Measurements from ENCODE around the gene ADCY1.

Gene ADCY1

DNA sequence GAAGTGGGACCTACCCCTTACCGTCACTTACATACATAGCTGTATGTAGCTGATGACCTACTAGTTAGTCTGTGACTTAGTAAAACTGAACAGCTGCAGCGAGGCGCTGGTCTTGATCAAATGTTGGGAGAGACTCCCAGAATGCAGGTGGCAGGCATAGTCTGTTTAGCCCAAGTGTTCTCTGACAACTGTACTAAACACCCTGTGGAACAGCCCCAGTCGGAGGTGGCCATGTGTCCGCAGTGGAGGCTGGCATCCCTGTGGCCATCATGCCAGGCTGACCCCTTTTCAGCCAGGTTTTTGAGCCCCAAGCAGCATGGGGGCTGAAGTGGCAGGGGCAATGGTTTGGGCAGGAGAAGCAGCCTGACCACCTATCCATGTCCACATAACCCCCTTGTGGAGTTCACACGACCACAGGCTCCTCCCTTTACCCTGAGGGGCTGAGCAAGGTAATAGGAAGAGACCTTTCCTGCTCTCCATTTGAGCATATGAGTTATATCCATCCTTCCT lies 7.2 kb downstream of the ADCY1 start:
- Histone ChIP-seq H3K9ac (ENCODE audit: insufficient read length) (no peak overlapping the region), H3K4me3 (no peak overlapping the region), H3K36me3 (ENCODE audit: insufficient read depth, low read length) (no peaks in the 10 kb centered on the region), H3K9me3 (ENCODE audit: low read depth, low read length) (no peaks in the 10 kb centered on the region), H3K27ac (no peak overlapping the region)
- TF ChIP-seq POLR2AphosphoS5 (IDR thresholded peaks at IDR 0.05; ENCODE audit: borderline replicate concordance, low read depth, low read length) = no peak
- DNase-seq (ENCODE audit: low read depth, low spot score) = no peak

DNA sequence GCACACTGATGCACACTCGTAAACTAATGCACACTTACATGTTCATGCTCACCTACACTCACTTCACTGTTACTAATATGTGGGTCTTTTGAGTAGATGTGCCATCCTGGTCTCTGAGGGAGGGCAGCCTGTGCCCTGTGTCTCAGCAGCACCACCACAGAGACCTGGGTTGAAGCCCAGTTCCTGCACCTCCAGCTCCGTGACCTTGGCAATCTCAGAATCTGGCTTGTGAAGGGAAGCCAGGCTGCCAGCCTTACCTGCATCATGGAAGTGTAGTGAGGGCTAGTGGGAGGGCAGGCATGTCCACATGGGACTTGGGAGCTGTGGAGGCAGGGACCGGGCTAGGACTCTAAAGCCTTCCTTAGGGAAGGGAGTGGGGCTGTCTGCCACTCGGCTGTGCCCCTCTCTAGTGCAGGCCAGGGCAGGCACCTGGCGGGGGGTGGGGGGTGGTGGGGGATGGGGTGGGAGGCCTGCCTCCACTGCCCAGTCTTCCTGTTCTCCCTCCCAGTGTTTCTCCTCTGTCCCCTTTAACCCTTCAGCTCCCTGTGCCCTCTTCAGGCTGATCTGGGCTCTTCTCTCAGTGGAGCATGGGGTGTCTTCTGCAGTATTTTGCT lies 8.1 kb downstream of the ADCY1 start:
- Histone ChIP-seq H3K4me3 (no peak overlapping the region), H3K9ac (ENCODE audit: insufficient read length) (no peak overlapping the region), H3K36me3 (ENCODE audit: insufficient read depth, low read length) (no peaks in the 10 kb centered on the region), H3K27ac (no peak overlapping the region), H3K9me3 (ENCODE audit: low read depth, low read length) (no peaks in the 10 kb centered on the region)
- TF ChIP-seq EZH2 (IDR thresholded peaks at IDR 0.05) (no peak), POLR2AphosphoS5 (IDR thresholded peaks at IDR 0.05; ENCODE audit: borderline replicate concordance, low read depth, low read length) (no peak), FOXP2 (optimal IDR thresholded peaks at IDR 0.05; ENCODE audit: control extremely low read depth, extremely low read length, insufficient read depth) (no peak)
- DNase-seq (ENCODE audit: low read depth, low spot score) = no peak

DNA sequence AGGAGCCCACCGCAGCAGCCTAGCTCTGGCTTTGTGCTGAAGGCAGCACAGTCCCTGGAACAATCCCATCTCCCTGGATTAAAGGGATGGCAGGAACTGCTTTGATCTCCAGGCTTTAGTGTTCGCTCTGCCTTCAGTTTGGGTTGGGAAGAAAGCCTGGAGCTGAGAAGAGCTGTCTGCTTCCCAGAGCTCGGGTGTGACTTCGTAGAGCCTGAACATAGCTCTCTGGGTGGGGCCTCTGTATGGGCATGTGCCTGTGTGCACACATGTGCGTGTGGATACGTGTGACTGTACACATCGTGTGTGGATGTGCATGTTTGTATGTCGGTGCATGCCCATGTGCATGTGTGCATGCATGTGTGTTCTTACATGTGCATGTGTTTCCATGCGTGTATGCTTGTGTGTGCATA lies 8.7 kb downstream of the ADCY1 start:
- Histone ChIP-seq H3K27ac (no peak overlapping the region), H3K9ac (ENCODE audit: insufficient read length) (no peak overlapping the region), H3K36me3 (ENCODE audit: insufficient read depth, low read length) (no peaks in the 10 kb centered on the region), H3K4me3 (no peak overlapping the region), H3K9me3 (ENCODE audit: low read depth, low read length) (no peaks in the 10 kb centered on the region)
- no peak for DNase-seq (ENCODE audit: low read depth, low spot score)
- TF ChIP-seq FOXP2 (optimal IDR thresholded peaks at IDR 0.05; ENCODE audit: control extremely low read depth, extremely low read length, insufficient read depth) (no peak), POLR2AphosphoS5 (IDR thresholded peaks at IDR 0.05; ENCODE audit: borderline replicate concordance, low read depth, low read length) (no peak), EZH2 (IDR thresholded peaks at IDR 0.05) (no peak)

DNA sequence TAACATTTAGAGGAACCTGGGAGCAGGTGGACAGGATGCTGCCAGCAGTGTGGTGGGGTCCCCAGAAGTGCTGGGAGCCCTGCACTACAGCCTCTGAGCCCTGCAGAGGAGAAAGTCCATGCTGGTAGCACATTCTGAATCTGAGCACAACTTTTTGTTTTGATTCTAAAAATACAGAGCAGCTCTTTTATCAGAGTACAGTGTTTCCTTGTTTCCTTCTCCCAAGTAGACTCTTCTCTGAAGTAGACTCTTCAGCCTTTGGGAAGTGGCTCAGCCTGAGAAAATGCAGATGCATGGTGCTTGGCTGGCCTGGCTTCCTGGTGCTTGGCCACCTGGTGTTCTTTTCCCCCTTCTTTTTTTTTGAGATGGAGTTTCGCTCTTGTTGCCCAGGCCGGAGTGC lies 9.1 kb downstream of the ADCY1 start:
- Histone ChIP-seq H3K4me3 (no peak overlapping the region), H3K9ac (ENCODE audit: insufficient read length) (no peak overlapping the region), H3K27ac (no peak overlapping the region), H3K36me3 (ENCODE audit: insufficient read depth, low read length) (no peaks in the 10 kb centered on the region), H3K9me3 (ENCODE audit: low read depth, low read length) (no peaks in the 10 kb centered on the region)
- TF ChIP-seq POLR2AphosphoS5 (IDR thresholded peaks at IDR 0.05; ENCODE audit: borderline replicate concordance, low read depth, low read length) (no peak), EZH2 (IDR thresholded peaks at IDR 0.05) (no peak), FOXP2 (optimal IDR thresholded peaks at IDR 0.05; ENCODE audit: control extremely low read depth, extremely low read length, insufficient read depth) (no peak)
- no peak for DNase-seq (ENCODE audit: low read depth, low spot score)

DNA sequence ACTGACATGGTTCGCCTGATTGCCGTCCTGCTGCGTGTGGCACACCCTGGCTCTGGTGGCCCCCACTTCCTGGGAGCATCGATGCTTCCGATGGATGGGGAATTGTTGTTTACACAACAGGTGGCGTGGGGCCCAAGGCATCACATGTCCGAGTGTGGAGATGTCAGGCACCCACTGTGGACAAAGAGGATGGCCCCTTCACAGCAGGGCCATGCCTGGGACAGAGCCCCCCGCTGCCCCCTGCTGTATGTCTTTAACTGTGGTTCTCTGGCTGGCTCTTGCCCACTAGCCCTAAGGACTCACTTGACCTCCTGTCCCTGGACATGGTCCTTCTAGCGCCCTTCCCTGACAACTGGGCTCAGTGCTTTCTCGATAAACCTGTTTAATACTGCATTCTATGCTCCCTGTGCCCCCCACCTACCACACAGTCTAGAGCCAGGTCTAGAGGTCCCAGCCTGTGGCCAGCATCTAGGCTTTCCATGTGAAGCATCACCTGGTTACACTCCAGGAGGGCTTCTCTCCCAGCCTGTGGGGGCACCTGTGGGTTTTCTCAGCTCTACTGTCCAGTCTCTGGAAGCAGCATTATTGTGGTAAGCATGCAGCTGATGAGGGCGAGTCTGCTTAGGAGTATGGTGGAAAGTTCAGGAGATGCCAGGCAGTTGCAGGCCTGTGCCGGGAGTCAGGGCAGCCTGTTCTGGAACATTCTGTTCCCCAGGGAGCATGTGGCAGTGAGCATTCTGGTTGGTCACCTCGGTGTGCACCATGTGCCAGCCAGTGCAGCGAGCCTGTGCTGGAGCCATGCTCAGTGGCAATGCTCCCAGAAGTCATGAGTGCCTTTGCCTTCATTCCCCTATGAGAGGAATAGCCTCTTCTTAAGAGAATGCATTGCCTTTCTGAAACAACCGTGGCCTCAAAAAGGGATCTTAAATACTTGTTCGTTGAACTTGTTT lies 10.4 kb downstream of the ADCY1 start:
- Histone ChIP-seq H3K27ac (no peak overlapping the region), H3K9me3 (ENCODE audit: low read depth, low read length) (no peaks in the 10 kb centered on the region), H3K4me3 (no peak overlapping the region), H3K9ac (ENCODE audit: insufficient read length) (no peak overlapping the region), H3K36me3 (ENCODE audit: insufficient read depth, low read length) (no peaks in the 10 kb centered on the region)
- DNase-seq (ENCODE audit: low read depth, low spot score) = no peak
- TF ChIP-seq POLR2AphosphoS5 (IDR thresholded peaks at IDR 0.05; ENCODE audit: borderline replicate concordance, low read depth, low read length) (no peak), FOXP2 (optimal IDR thresholded peaks at IDR 0.05; ENCODE audit: control extremely low read depth, extremely low read length, insufficient read depth) (no peak), EZH2 (IDR thresholded peaks at IDR 0.05) (no peak)

DNA sequence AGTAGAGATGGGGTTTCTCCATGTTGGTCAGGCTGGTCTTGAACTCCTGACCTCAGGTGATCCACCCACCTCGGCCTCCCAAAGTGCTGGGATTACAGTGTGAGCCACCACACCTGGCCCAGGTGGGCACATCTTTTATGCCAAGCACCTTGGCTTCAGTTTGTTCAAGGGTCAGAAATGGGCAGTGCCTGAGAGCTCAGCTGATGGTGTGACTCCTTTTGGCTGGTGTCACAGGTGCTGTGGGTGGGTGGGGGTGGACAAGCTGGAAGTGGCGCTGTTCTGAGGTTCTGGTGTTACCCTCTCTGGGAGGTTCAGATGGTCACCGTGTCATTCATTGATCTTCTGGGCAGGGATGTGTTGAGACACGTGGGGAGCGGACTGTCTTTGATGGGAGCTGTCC lies 11.5 kb downstream of the ADCY1 start:
- no peak for DNase-seq (ENCODE audit: low read depth, low spot score)
- no peak for TF ChIP-seq EZH2 (IDR thresholded peaks at IDR 0.05)
- no peak for TF ChIP-seq FOXP2 (optimal IDR thresholded peaks at IDR 0.05; ENCODE audit: control extremely low read depth, extremely low read length, insufficient read depth)
- TF ChIP-seq POLR2AphosphoS5 (IDR thresholded peaks at IDR 0.05; ENCODE audit: borderline replicate concordance, low read depth, low read length) = no peak
- no peak overlapping the region for H3K27ac ChIP-seq
- no peaks in the 10 kb centered on the region for H3K36me3 ChIP-seq (ENCODE audit: insufficient read depth, low read length)
- no peak overlapping the region for H3K9ac ChIP-seq (ENCODE audit: insufficient read length)
- no peaks in the 10 kb centered on the region for H3K9me3 ChIP-seq (ENCODE audit: low read depth, low read length)
- H3K4me3 ChIP-seq = no peak overlapping the region

DNA sequence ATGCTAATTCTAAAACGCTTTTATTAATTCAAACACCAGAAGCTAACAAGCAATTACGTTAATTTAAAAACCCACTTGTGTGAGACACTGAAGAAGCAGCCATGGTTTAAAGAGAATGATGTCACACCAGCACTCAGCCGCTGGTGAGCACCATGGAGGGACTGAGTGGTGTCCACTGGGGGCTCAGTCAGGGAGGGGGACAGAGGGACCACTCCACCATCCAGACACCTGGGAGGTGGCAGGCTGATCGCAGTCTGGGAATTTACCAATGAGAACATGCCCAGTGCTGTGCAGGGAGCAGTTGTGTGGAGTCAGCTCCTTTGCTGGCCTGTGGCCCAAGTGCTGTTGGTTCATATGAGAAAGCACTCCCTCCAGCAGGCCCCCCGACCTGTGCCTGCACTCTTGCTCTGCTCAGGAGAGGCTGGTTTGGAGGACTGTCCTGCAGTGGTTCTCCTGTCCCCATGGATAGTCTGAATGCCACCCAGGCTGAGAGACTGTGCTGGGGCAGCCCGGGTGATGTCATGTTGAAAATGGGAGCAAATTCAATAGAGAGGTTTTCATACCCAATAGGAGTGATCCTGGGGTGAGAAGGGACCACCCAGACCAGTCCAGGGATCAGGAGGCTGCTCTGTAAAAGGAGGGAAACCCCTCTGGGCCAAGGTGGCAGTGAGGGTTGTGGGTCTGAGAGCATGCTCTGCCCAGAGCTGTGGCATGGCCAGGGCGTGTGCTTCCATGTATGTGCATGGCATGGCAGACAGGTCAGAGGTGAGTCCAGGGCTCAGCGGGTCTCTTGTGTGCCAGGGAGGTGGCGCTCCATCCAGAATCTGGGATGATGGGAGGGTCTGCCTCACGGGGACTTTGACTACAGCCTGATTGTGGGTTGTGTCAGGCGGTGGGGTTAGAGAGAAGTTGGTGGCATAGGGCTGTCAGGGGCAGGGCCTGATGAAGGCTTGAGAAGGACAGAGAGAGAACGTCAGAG lies 12.7 kb downstream of the ADCY1 start:
- TF ChIP-seq POLR2AphosphoS5 (IDR thresholded peaks at IDR 0.05; ENCODE audit: borderline replicate concordance, low read depth, low read length) (no peak), FOXP2 (optimal IDR thresholded peaks at IDR 0.05; ENCODE audit: control extremely low read depth, extremely low read length, insufficient read depth) (no peak), EZH2 (IDR thresholded peaks at IDR 0.05) (no peak)

DNA sequence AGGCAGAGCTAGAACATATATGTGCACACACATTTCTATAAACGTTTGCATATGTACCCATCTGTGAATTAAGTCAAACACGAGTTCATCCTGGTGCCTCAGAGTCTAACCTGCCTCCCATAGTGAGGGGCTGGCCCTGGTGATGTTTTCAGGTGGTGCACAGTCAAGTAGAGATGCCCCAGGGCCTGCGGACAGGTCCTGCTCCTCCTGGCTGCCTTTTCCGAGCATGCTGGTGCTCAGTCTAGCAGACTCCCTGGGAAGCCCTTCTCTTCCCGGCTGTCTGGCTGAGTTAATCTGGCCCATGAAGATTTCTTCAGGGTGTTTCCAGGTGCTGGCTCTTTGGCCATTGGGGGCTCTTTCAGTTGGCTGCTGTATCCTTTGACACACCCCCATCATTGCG lies 14.3 kb downstream of the ADCY1 start:
- no peak overlapping the region for H3K9ac ChIP-seq (ENCODE audit: insufficient read length)
- no peak overlapping the region for H3K27ac ChIP-seq
- no peak for DNase-seq (ENCODE audit: low read depth, low spot score)
- no peak overlapping the region for H3K4me3 ChIP-seq
- no peaks in the 10 kb centered on the region for H3K9me3 ChIP-seq (ENCODE audit: low read depth, low read length)
- H3K36me3 ChIP-seq (ENCODE audit: insufficient read depth, low read length) = no peaks in the 10 kb centered on the region
- TF ChIP-seq FOXP2 (optimal IDR thresholded peaks at IDR 0.05; ENCODE audit: control extremely low read depth, extremely low read length, insufficient read depth) (no peak), POLR2AphosphoS5 (IDR thresholded peaks at IDR 0.05; ENCODE audit: borderline replicate concordance, low read depth, low read length) (no peak), EZH2 (IDR thresholded peaks at IDR 0.05) (no peak)

More for the DNA sequence above, 12.7 kb downstream of the ADCY1 start:
- Histone ChIP-seq H3K4me3 (no peak overlapping the region), H3K27ac (no peak overlapping the region), H3K9me3 (ENCODE audit: low read depth, low read length) (no peaks in the 10 kb centered on the region), H3K9ac (ENCODE audit: insufficient read length) (no peak overlapping the region), H3K36me3 (ENCODE audit: insufficient read depth, low read length) (no peaks in the 10 kb centered on the region)
- DNase-seq (ENCODE audit: low read depth, low spot score) = no peak
